Small intestine (tissue), 7 donors: ENCODE results near the gene PPP2R3B. TPM values are rescaled to one million over a fixed set of nuclear protein-coding genes. Genes with fewer than 3 reads are reported as not detected.
"Not testable (repeated sequence)": the region's sequence is repeated elsewhere in the genome, so short reads cannot be mapped to it uniquely, and the experiment has no call there.

Experiments used
- DNase-seq, 2 donors: peaks; one replicate each; pipeline versions ENCODE4 v3.0.0 to v3.0.0-alpha.2; 2013
- FAIRE-seq: peaks from 2 replicates; lab custom pipeline; 2012; peaks lifted over from hg19 to GRCh38; lab: Jason Lieb, UNC
- H3K27ac ChIP-seq, 3 donors: one replicate each; pipeline ENCODE4 v1.5.1; 2013; ENCODE audit warnings: low read length in 2 of 3, mild to moderate bottlenecking in 2 of 3, control low read depth in 1 of 3, inconsistent platforms in 1 of 3, low read depth in 1 of 3, moderate library complexity in 1 of 3
- H3K27me3 ChIP-seq, 3 donors: one replicate each; pipeline ENCODE4 v1.6.1; 2013; ENCODE audit warnings: low read length in 3 of 3, inconsistent platforms in 1 of 3; ENCODE audit not compliant: control insufficient read depth in 3 of 3, insufficient read depth in 3 of 3
- H3K36me3 ChIP-seq, 3 donors: one replicate each; pipeline ENCODE4 v1.6.1; 2013; ENCODE audit warnings: low read length in 3 of 3, inconsistent platforms in 1 of 3, low read depth in 1 of 3, mild to moderate bottlenecking in 1 of 3, moderate library complexity in 1 of 3; ENCODE audit not compliant: control insufficient read depth in 3 of 3, insufficient read depth in 2 of 3
- H3K4me1 ChIP-seq, 3 donors: one replicate each; pipeline ENCODE4 v1.6.1; 2013; ENCODE audit warnings: low read length in 2 of 3, inconsistent platforms in 1 of 3, low read depth in 1 of 3, mild to moderate bottlenecking in 1 of 3, moderate library complexity in 1 of 3; ENCODE audit not compliant: control insufficient read depth in 3 of 3, insufficient read depth in 2 of 3
- H3K4me3 ChIP-seq, 3 donors: one replicate each; pipeline ENCODE4 v1.5.1; 2013; ENCODE audit warnings: low read length in 3 of 3, control low read depth in 1 of 3, inconsistent platforms in 1 of 3, low read depth in 1 of 3, mild to moderate bottlenecking in 1 of 3, moderate library complexity in 1 of 3
- H3K9me3 ChIP-seq, 2 donors: one replicate each; pipeline ENCODE4 v1.6.1; 2013; ENCODE audit warnings: low read depth in 1 of 2, low read length in 1 of 2; ENCODE audit not compliant: control insufficient read depth in 2 of 2, insufficient read depth in 1 of 2
- WGBS, 3 donors: extraction: QIAGEN DNeasy Blood & Tissue Kit; methylation state at CpG; one replicate each; pipeline ENCODE4 v1.1.7; 2013; 5-methylcytosine and 5-hydroxymethylcytosine counted together
- polyA plus RNA-seq, 4 donors: library from polyadenylated mRNA; stranded (reverse) in 3 of 4; unstranded in 1 of 4; fragments of 200-250 nt in 3 of 4; fragments of 120-200 nt in 1 of 4; gene quantifications; one replicate each; pipeline versions ENCODE4 v1.2.1 to v1.2.3, GENCODE V29; 2013
- donor health status: healthy with polysubstance abuse.
- donor health status: control.
- donor health status: control.
- donor health status: Bipolar disorder and iron deficiency.
- donor health status: healthy.

The PPP2R3B gene
- polyA plus RNA-seq, 4 donors: 4.9 to 13.6 (median 11.8) TPM

DNA sequence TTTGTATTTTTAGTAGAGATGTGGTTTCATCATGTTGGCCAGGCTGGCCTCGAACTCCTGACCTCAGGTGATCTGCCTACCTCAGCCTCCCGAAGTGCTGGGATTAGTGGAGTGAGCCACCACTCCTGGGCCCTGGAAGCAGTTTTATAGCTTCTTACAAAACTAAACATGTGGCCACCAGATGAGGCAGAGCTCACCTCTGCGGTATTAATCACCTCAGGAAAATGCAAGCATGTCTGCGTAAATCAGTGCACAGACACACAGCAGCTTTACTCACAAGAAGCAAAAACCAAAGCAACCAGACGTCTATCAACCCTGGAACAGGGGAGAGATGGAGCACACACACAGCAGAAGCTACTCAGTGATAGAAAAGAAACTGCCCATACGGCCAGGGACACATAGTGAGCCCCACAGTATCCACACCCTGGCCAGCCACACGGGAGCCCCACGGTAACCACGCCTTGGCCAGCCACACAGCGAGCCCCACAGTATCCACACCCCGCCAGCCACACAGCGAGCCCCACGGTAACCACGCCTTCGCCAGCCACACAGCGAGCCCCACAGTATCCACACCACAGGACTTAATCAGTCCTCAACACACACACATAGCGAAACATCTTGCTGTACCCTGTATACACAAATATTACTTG, 30.2 kb downstream of the PPP2R3B start:
- peaks cover 0 to 36% (median 3%) of the 10 kb centered on the region in 3 donors for H3K36me3 ChIP-seq
- FAIRE-seq (no peak), DNase-seq (no peak)
- no peak overlapping the region for H3K27ac ChIP-seq
- H3K9me3 ChIP-seq: peaks cover 3 to 30% of the 10 kb centered on the region in 2 donors
- H3K27me3 ChIP-seq: no peaks in the 10 kb centered on the region
- H3K4me1 ChIP-seq: no peaks in the 10 kb centered on the region
- WGBS, 3 donors: 89 to 93% (median 93%) methylated on average over 17 of the region's 17 CpGs
- no peak overlapping the region for H3K4me3 ChIP-seq

DNA sequence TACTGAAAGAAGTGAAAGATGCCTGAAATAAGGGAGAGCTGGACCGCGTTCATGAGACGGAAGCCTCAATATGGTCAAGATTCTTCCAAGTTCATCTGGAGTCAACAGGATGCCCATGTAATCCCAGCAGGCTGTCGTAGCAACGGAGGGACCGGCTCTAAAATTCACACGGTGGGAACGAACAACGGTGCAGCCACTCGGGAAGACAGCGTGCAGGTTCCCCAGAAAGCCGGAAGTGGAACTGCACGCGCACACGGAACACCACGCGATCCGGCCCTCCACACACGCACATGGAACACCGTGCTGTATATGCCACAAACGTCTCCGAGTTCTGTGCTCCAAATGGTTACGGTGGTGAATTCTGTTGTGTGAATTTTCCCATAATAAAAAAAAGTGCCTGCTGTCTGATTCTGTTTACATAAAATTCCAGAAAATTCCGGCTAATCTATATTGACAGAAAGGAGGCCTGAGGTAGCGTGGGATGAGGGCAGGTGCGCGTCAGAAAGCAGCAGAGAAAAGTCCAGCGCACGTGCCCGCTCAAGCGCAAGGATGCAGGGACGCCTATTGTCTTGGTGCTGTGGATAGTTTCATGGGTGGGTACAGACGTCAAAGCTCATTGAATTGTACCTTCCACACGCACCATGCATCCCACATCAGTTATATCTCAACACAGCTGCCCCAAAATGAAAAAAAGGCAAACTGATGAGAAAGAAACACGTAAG, 31.2 kb downstream of the PPP2R3B start:
- 95 to 98% (median 95%) methylated on average over 35 of the region's 35 CpGs for WGBS, 3 donors
- Histone ChIP-seq H3K9me3 (peaks cover 0 to 29% of the 10 kb centered on the region in 2 donors), H3K27me3 (no peaks in the 10 kb centered on the region), H3K36me3 (peaks cover 0 to 26% (median 0%) of the 10 kb centered on the region in 3 donors), H3K4me1 (no peaks in the 10 kb centered on the region), H3K27ac (no peak overlapping the region), H3K4me3 (no peak overlapping the region)
- no peak for FAIRE-seq
- DNase-seq: no peak

DNA sequence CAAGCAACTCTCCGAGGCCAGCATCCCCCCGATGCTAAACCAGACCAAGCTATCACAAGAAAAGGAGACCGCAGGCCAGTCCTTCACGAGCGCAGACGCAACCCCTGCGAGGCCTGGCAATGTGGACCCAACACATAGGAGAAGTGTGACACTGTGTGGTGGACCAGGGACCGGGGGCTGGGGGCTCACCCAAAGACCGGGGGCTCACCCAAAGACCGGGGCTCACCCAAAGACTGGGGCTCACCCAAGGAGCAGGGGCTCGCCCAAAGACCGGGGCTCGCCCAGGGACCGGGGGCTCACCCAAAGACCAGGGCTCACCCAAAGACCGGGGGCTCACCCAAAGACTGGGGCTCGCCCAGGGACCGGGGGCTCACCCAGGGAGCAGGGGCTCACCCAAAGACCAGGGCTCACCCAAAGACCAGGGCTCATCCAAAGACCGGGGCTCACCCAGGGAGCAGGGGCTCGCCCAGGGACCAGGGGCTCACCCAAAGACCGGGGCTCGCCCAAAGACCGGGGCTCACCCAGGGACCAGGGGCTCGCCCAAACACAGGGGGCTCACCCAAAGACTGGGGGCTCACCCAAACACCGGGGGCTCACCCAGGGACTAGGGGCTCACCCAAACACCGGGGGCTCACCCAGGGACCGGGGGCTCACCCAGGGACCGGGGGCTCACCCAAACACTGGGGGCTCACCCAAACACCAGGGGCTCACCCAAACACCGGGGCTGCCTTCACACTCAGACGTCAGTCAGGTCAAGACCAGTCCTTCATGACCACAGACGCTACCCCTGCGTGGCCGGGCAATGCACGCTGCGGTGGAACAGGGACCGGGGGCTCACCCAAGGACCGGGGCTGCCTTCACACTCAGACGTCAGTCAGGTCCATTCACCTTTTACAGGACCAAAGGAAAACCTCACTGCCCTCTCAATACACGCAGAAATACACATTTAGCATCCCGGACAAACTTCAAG, 32.9 kb downstream of the PPP2R3B start:
- DNase-seq (no peak), FAIRE-seq (no peak)
- Histone ChIP-seq H3K4me3 (no peak overlapping the region), H3K27ac (no peak overlapping the region), H3K36me3 (peaks cover 0 to 21% (median 0%) of the 10 kb centered on the region in 3 donors), H3K27me3 (no peaks in the 10 kb centered on the region), H3K9me3 (peaks cover 0 to 39% of the 10 kb centered on the region in 2 donors), H3K4me1 (no peaks in the 10 kb centered on the region)
- 94 to 96% (median 96%) methylated on average over 32 to 39 of the region's 39 CpGs for WGBS, 3 donors

DNA sequence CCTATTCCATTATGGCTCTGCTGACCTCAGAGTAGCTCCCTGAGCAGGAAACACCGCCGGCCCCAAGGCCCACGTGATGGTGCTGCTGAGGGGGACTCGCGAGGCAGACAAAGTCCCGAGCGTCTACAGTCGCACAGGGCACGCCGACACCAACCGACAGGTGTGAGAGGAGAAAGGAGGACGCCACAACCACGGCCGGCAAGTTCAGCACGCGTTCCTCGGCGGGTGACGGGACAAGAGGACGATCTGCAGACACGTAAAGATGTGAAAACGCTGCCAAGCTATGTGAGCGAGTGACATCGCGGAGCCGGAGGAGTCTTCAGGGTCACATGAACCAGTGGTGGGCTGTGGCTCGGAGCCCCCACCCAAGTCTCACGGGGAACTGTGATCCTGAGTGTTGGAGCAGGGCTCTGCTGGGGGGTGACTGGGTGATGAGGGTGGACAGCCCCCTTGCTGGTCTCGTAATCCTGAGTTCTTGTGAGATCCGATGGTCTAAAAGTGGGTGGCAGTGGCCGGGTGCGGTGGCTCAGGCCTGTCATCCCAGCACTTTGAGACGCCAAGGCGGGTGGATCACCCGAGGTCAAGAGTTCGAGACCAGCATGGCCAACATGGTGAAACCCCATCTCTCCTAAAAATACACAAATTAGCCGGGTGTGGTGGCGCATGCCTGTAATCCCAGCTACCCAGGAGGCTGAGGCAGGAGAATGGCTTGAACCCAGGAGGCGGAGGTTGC, 34.0 kb downstream of the PPP2R3B start:
- no peak for DNase-seq
- no peak overlapping the region for H3K27ac ChIP-seq

DNA sequence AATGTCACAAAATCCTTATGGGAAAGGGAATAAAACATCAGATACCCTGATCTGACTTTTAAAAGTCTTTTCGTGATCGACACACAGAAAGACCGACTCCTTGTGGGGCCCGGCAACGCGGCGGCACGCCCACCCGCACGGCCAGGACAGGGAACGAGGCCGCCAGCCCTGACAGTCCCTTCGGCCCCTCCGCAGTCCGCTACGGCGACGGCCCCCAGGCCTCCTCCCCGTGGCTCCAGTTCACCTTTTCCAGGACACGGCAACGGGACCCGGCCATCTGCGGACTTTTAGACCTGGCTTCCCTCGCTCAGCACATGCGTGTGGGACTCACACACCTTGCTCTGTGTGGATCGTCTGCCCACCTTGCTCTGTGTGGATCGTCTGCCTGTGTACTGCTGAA, 34.5 kb downstream of the PPP2R3B start:
- H3K27me3 ChIP-seq: no peaks in the 10 kb centered on the region
- H3K36me3 ChIP-seq: peaks cover 0 to 11% (median 0%) of the 10 kb centered on the region in 3 donors
- WGBS, 3 donors: 96 to 97% (median 97%) methylated on average over 27 of the region's 27 CpGs
- H3K27ac ChIP-seq: no peak overlapping the region
- FAIRE-seq: no peak
- no peak for DNase-seq
- no peaks in the 10 kb centered on the region for H3K4me1 ChIP-seq
- H3K4me3 ChIP-seq: no peak overlapping the region
- peaks cover 0 to 43% of the 10 kb centered on the region in 2 donors for H3K9me3 ChIP-seq

More for the DNA sequence above, 34.0 kb downstream of the PPP2R3B start:
- Histone ChIP-seq H3K4me1 (no peaks in the 10 kb centered on the region), H3K4me3 (no peak overlapping the region), H3K27me3 (no peaks in the 10 kb centered on the region), H3K36me3 (peaks cover 0 to 13% (median 0%) of the 10 kb centered on the region in 3 donors), H3K9me3 (peaks cover 0 to 38% of the 10 kb centered on the region in 2 donors)
- no peak for FAIRE-seq
- WGBS, 3 donors: 96 to 98% (median 97%) methylated on average over 39 of the region's 39 CpGs

DNA sequence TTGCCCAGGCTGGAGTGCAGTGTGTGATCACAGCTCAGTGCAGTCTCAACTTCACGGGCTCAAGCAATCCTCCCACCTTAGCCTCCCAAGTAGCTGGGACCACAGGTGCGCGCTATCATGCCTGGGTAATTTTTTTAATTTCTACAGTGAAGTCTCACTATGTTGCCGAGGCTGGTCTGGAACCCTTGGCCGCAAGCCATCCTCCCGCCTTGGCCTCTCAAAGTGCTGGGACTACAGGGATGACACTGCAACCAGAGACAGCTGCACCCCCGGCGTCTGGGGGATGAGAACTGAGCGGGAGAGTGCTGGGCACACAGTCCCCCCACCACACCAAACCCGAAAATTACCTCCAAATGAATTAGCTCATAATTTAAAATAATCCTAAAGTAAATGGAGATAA, 35.0 kb downstream of the PPP2R3B start:
- FAIRE-seq: no peak

DNA sequence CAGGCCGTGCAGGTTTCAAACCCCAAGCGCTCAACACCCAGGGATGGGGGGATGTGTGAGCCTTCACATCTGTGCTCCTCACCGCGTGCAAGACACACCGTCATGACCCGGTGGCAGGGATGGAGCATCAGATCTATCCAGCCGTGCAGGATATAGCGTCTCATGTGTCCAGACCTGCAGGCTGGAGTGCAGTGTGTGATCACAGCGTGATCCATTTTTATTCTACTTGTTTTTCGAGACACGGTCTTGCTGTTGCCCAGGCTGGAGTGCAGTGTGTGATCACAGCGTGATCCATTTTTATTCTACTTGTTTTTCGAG, 35.4 kb downstream of the PPP2R3B start:
- H3K27me3 ChIP-seq, FAIRE-seq, H3K4me1 ChIP-seq, H3K4me3 ChIP-seq, H3K27ac ChIP-seq, DNase-seq: not testable (repeated sequence)
- 95 to 98% (median 97%) methylated on average over 11 of the region's 13 CpGs for WGBS, 3 donors
- peaks cover 0 to 17% (median 0%) of the 10 kb centered on the region in 3 donors for H3K36me3 ChIP-seq
- H3K9me3 ChIP-seq: peaks cover 0 to 46% of the 10 kb centered on the region in 2 donors

More for the DNA sequence above, 35.0 kb downstream of the PPP2R3B start:
- no peak overlapping the region for H3K4me3 ChIP-seq
- H3K27me3 ChIP-seq: no peaks in the 10 kb centered on the region
- 96 to 98% (median 96%) methylated on average over 10 of the region's 10 CpGs for WGBS, 3 donors
- no peaks in the 10 kb centered on the region for H3K4me1 ChIP-seq
- peaks cover 0 to 46% of the 10 kb centered on the region in 2 donors for H3K9me3 ChIP-seq
- H3K27ac ChIP-seq: no peak overlapping the region
- peaks cover 0 to 15% (median 0%) of the 10 kb centered on the region in 3 donors for H3K36me3 ChIP-seq
- DNase-seq: no peak
